GM21723 (cell line): ENCODE data around the gene FAM163B.

Source experiments
- ATAC-seq: cut with Tn5 transposase; IDR thresholded peaks from one replicate; pipeline ENCODE4 v1.9.1; 2021; ENCODE audit warnings: mild to moderate bottlenecking, moderate library complexity; ENCODE audit not compliant: unreplicated experiment

The FAM163B gene

GRCh38 chr9:133531293-133531692 lies 77.9 kb downstream of the FAM163B start:
- no peak for ATAC-seq

- no peak for ATAC-seq
These were observed 79.3 kb downstream of the FAM163B start for GRCh38 chr9:133529874-133530273.

DNA sequence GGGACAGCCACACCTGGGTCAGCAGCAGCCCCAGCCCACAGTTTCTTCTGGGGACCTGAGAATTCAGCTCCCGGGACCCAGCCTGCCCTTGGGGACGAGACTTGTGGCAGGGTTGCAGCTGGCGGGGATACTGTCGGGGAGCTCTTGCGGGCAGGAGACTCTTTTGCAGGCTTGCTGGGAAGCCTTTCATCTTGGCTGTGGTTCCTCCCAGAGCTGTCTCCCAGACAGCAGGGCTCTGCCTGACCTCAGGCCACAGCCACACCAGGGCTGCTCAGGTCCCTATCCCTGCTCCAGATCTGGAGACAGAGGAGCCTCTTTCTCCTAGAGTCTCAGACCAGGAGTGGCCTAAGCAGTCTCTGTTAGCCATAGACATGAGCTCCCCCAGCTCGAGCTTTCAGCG lies 79.7 kb downstream of the FAM163B start:
- no peak for ATAC-seq

DNA sequence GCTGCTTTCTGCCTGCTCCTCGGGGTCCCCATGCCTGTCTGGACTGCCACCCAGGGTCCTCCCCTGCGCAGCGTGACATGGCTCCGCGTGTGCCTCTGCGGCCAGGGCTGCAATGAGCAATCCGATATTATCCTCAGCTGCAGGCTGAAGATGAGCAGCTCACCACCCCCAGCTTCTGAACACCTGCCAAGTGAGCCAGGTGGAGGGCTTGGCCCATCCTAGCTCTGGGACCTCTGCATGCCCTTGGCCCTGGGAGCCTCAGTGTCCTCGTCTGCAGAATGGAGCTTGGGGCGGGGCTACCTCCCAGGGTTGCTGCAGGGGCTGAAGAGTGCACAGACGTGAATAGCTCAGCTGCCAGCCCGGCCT lies 80.3 kb downstream of the FAM163B start:
- ATAC-seq = no peak

DNA sequence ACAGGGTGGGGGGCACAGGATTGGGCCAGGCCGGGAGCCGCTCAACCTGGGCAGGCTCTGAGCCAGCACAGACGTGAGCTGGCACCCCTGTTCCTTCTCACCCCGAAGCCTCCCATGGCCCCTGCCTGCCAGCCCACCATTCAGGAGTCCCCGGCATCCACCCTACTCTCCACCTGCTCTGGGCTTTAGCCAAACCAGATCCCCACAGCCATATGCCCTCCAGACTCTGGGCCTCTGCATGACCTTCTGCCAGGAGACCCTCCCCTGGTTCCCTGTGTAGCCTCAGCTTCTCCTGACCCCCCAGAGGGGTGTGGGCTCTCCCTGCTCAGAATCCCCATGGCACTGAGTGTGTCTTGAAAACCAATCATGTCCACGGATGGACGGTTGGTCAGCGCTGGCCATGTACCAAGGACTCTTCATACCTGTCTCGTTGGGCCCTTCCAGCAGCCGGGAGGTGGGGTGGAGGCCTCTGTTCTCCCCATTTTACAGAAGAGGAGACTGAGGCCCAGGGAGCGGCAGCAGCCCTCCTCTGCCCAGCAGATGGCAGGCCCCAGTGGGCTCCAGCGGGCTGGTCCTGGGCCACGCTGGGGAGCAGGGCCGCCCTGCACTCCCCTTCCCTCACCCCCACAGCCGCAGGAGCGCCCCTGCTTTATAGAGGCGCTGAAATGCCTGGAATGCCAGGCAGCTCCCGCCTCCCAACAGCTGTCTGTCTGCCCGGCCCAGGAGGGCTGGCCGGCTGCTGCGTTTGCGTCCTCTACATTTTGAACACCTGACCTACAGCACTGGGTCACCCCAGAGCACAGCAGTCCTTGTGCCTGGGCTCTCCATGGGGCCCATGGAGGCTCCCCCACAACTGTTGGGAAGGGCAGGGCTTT lies 81.0 kb downstream of the FAM163B start:
- ATAC-seq = no peak

DNA sequence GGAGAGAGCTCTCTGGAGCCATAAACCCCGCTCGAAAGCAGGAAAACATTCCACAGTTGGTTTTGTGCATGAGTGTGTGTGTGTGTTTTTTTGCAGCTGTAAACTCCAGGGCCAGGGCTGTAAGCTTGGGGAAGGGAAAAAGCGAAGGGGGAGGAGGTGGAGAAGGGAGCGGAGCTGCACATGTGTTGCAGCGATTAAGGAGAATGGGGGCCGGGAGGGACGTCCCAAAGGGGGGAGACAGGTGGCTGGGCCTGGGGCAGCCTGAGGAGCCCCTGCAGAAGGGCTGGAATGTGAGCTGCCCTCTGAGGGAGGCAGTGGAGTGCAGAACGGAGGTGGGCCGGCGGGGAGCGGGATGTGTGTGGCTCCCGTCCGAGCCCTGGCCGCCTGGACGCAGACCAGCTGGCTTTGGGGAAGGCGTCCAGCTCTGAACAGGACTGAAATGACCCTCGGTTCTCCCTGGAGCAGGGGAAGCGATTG lies 81.7 kb downstream of the FAM163B start:
- ATAC-seq = no peak
